Activated CD4-positive, alpha-beta T cell treated with anti-CD3 and anti-CD28 coated beads, Interleukin-2, amount 50 U/mL, for 48 hours (primary cell): ENCODE data around the gene RASSF5.
A peak's percentile ranks its signal among the peaks of the same experiment; 100 is the strongest.
"Not testable (repeated sequence)": the region's sequence is repeated elsewhere in the genome, so short reads cannot be mapped to it uniquely, and the experiment has no call there.

ENCODE experiments used
- DNase-seq, 2 experiments: peaks; one replicate each; pipeline ENCODE4 v3.0.0-alpha.2; 2020

The RASSF5 gene

GRCh38 chr1:206573762-206574161 lies 66.4 kb downstream of the RASSF5 start:
- no peak for DNase-seq

- peak in 1 of 2 experiments; percentile 32 for DNase-seq
Measured at GRCh38 chr1:206575165-206575893, 68.0 kb downstream of the RASSF5 start.

GRCh38 chr1:206575894-206576737 lies 68.8 kb downstream of the RASSF5 start:
- peak in 1 of 2 experiments; percentile 11 for DNase-seq

- DNase-seq: no peak
Measured at GRCh38 chr1:206577626-206578025, 70.3 kb downstream of the RASSF5 start.

GRCh38 chr1:206578068-206578977 lies 71.0 kb downstream of the RASSF5 start:
- peak in 1 of 2 experiments; percentile 36 for DNase-seq

GRCh38 chr1:206578978-206579374 lies 71.6 kb downstream of the RASSF5 start:
- DNase-seq: peak in 1 of 2 experiments; percentile 9

- peak; percentile 90 to 94 for DNase-seq
Measured at GRCh38 chr1:206579747-206580437, 72.6 kb downstream of the RASSF5 start.

- no peak for DNase-seq
Measured at GRCh38 chr1:206580438-206581113, 73.2 kb downstream of the RASSF5 start.

- not testable (repeated sequence) for DNase-seq
Measured at GRCh38 chr1:206581114-206581497, 73.8 kb downstream of the RASSF5 start.

GRCh38 chr1:206581571-206581981 lies 74.2 kb downstream of the RASSF5 start:
- peak; percentile 68 to 72 for DNase-seq

- DNase-seq: no peak
Measured at GRCh38 chr1:206582537-206582936, 75.2 kb downstream of the RASSF5 start.

- peak; percentile 67 to 77 for DNase-seq
Measured at GRCh38 chr1:206582971-206583706, 75.8 kb downstream of the RASSF5 start.

GRCh38 chr1:206583707-206584648 lies 76.6 kb downstream of the RASSF5 start:
- DNase-seq: peak; percentile 90 to 93

- DNase-seq: no peak
Measured at GRCh38 chr1:206584683-206585082, 77.4 kb downstream of the RASSF5 start.

- no peak for DNase-seq
Measured at GRCh38 chr1:206586501-206587445, 79.4 kb downstream of the RASSF5 start.

- DNase-seq: no peak
Measured at GRCh38 chr1:206587904-206588303, 80.6 kb downstream of the RASSF5 start.

- DNase-seq: no peak
Measured at GRCh38 chr1:206588492-206588891, 81.2 kb downstream of the RASSF5 start.

GRCh38 chr1:206589206-206589605 lies 81.9 kb downstream of the RASSF5 start:
- DNase-seq: no peak
